ENCODE data around the gene AP3M1.
"Not testable (repeated sequence)": the region's sequence is repeated elsewhere in the genome, so short reads cannot be mapped to it uniquely, and the experiment has no call there.

The AP3M1 gene

DNA sequence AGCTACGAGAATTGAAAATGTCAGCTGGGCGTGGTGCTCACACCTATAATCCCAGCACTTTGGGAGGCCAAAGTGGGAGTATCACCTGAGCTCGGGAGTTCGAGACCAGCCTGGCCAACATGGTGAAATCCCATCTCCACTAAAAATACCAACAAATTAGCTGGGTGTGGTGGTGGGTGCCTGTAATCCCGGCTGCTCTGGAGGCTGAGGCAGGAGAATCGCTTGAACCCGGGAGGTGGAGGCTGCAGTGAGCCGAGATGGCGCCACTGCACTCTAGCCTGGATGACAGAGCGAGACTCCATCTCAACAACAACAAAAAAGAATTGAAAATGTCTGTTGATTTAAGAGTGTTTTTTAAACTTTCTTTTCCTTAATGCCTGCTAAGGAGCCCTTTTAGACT, 3.6 kb downstream of the AP3M1 start:
- not testable (repeated sequence) for H3K4me3 Mint-ChIP-seq; H3K27ac Mint-ChIP-seq; H3K27me3 Mint-ChIP-seq; H3K9me3 Mint-ChIP-seq (ENCODE audit: low read depth)
- Mint-ChIP-seq H3K36me3 (peaks cover 13% of the 10 kb centered on the region), H3K4me1 (ENCODE audit: low read depth) (peaks cover 32% of the 10 kb centered on the region)

DNA sequence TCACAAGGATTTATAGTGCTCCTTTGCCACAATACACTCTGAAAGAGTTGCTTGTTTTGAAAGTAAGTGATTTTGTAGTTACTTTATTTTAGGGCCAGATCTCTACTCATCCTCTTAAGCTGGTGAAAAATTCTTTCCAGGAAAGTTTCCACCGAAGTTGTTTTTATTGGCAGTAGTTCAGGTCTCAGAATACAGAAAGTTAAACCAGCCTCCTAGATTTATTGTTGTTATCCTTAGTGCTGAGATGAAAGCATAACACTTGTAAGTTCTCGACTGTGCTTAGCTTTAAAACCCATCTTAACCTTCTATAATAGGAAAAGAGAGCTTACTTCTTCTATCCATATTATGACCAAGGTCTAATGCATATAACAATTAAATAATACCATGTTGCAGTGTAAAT, 5.5 kb downstream of the AP3M1 start:
- H3K4me3 Mint-ChIP-seq: no peak overlapping the region
- H3K27ac Mint-ChIP-seq: no peak overlapping the region
- H3K4me1 Mint-ChIP-seq (ENCODE audit: low read depth): peaks cover 35% of the 10 kb centered on the region
- H3K27me3 Mint-ChIP-seq: no peaks in the 10 kb centered on the region
- H3K36me3 Mint-ChIP-seq: peaks cover 13% of the 10 kb centered on the region
- no peaks in the 10 kb centered on the region for H3K9me3 Mint-ChIP-seq (ENCODE audit: low read depth)

DNA sequence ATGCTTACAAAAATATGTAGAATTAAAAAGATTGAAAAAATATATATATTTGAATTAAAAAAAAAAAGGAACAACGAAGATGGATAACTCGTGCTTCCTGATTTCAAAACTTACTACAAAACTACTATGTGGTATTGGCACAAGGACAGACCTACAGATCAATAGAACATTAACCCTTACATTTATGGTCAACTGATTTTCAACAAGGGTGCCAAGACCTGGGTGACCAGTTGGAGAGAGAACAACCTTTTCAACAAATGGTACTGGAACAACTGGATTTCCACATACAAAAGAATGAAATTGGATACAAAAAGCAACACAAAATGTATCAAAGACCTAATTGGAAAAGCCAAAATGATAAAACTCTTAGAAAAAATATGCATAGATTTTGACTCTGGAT, 10.1 kb downstream of the AP3M1 start:
- Mint-ChIP-seq H3K4me3 (no peak overlapping the region), H3K27me3 (no peaks in the 10 kb centered on the region), H3K36me3 (peaks cover 6% of the 10 kb centered on the region), H3K27ac (no peak overlapping the region), H3K9me3 (ENCODE audit: low read depth) (no peaks in the 10 kb centered on the region), H3K4me1 (ENCODE audit: low read depth) (peaks cover 12% of the 10 kb centered on the region)

DNA sequence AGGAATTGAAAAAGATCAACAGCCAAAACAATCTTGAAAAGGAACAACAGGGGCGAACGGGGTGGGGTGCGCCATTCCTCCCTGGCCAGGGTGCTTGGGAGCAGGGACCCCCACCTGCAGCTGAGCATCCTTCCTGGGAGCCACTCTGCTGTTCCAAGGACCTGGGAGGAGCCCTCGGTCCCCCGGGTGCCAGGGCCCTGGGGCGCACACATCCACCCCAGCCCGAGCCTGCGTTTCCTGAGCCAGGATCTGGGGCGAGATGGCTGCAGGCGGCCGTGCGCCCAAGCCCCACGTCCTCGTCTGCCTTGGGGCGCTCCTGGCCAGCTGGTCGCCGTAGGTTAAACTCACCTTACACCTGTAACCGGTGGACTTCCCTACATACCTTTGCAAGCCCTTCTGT, 10.6 kb downstream of the AP3M1 start:
- no peaks in the 10 kb centered on the region for H3K27me3 Mint-ChIP-seq
- H3K27ac Mint-ChIP-seq: no peak overlapping the region
- no peak overlapping the region for H3K4me3 Mint-ChIP-seq
- peaks cover 5% of the 10 kb centered on the region for H3K36me3 Mint-ChIP-seq
- H3K9me3 Mint-ChIP-seq (ENCODE audit: low read depth): no peaks in the 10 kb centered on the region
- peaks cover 8% of the 10 kb centered on the region for H3K4me1 Mint-ChIP-seq (ENCODE audit: low read depth)

DNA sequence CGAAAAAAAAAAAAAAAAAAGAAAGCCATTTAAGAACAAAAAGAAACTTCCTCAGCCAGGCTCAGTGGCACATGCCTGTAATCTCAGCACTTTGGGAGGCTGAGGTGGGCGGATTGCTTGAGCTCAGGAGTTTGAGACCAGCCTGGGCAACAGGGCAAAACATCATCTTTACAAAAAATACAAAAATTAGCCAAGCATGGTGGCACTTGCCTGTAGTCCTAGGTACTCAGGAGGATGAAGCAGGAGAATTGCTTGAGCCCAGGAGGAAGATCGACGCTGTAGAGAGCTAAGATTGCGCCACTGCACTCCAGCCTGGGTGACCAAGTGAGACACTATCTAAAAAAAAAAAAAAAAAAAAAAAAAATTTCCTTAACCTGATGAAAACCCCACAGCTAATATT, 12.0 kb downstream of the AP3M1 start:
- not testable (repeated sequence) for H3K27me3 Mint-ChIP-seq; H3K4me3 Mint-ChIP-seq; H3K4me1 Mint-ChIP-seq (ENCODE audit: low read depth); H3K27ac Mint-ChIP-seq; H3K9me3 Mint-ChIP-seq (ENCODE audit: low read depth); H3K36me3 Mint-ChIP-seq

DNA sequence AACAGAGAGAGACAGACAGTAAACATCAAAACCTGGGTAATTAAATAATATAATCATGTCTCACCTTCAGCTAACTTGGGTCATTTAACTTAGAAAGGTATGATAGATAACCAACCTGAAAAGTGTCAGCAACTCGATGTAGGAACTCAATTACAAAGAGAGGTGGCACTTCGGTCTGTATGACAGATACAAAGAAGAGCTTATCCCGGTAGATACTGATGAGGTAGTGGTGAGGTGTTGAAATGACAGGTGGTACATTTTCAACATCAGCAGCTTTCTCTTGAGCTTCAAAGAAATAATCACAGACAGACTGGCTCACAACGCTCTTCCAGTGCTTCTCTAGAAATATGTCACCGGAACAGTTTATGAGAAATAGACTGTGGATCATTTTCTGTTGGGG, 12.6 kb downstream of the AP3M1 start:
- Mint-ChIP-seq H3K27me3 (no peaks in the 10 kb centered on the region), H3K36me3 (peaks cover 5% of the 10 kb centered on the region), H3K4me1 (ENCODE audit: low read depth) (peaks cover 6% of the 10 kb centered on the region), H3K4me3 (no peak overlapping the region), H3K9me3 (ENCODE audit: low read depth) (no peaks in the 10 kb centered on the region), H3K27ac (no peak overlapping the region)

DNA sequence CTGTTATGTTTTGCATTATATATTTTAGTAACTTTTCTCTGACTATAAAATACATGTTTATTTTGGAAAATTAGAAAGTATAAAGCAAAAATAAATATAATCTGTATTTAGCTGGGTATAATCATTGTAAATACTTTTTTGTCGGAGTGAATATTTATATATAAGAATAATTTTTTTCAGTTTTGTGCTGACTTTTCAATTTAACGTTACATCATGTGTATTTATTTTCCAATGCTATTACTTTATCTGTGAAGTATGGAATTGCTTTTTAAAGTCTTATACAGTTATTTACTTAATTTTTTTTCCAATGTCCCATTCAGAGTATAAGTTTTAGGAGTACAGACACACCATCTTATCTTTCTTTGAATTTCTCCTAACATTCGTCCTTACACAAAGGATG, 15.2 kb downstream of the AP3M1 start:
- Mint-ChIP-seq H3K27me3 (no peaks in the 10 kb centered on the region), H3K36me3 (peaks cover 5% of the 10 kb centered on the region), H3K4me1 (ENCODE audit: low read depth) (peaks cover under 1% of the 10 kb centered on the region), H3K27ac (no peak overlapping the region), H3K4me3 (no peak overlapping the region), H3K9me3 (ENCODE audit: low read depth) (no peaks in the 10 kb centered on the region)

DNA sequence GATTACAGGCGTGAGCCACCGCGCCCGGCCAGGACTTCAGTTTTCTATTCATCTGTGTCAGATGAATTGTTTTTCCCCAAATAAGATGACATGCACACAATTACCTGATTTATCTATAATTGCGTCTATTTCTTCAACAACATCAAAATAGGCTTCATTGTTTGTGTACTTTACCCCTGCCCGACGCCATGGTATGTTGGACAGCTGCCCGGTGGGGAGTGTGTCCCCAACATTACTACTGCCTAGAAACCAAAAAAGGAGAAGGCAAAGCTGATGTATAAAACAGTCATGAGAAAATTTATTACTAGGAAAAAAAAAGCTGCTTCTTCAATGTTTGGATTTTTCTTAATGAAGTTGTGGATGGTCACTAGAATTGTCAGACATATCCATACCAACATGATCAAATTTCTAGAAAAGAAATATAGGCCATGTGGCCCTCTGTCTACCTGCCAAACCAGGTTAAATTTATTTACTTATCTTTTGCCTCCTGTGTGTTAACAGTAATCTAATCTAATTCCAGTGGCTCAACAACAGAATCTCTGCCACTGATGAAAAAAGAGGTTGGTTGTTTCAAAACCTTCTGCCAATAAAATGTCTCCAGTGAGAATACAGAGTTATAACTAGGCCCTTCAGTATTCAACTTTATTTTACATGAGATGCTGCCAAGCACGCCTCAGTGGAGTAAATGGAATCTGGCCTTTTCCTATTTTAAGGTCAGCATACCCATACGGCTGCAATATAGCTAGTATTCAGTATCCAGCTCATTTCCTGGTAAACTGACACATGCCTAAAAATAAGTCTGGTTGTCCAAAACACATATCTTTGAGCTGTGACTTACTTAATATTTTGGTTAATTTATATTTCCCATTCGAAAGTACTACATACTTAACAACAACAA, 16.5 kb downstream of the AP3M1 start:
- no peak overlapping the region for H3K4me3 Mint-ChIP-seq
- no peaks in the 10 kb centered on the region for H3K4me1 Mint-ChIP-seq (ENCODE audit: low read depth)
- H3K27ac Mint-ChIP-seq: no peak overlapping the region
- no peaks in the 10 kb centered on the region for H3K9me3 Mint-ChIP-seq (ENCODE audit: low read depth)
- H3K27me3 Mint-ChIP-seq: no peaks in the 10 kb centered on the region
- H3K36me3 Mint-ChIP-seq: peaks cover 5% of the 10 kb centered on the region

DNA sequence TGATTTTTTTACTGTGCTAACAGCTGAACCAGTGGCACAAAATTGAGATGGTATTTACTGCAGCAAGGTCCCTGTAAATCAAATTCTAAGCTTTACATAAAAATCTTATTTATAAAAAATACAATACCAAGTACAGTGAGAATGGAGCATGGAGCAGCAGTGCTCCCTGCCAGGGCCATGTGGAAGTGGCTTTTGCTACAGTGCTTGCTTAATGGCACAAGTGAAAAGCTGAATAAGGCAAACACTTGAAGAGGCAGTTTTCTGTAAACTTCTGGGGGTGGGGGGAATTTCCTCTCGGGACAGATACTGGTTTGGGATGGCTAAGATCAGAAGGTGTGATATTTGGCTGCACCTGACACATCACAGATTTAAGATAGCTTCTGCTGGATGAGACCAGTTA, 27.5 kb downstream of the AP3M1 start:
- H3K27ac Mint-ChIP-seq: no peak overlapping the region

DNA sequence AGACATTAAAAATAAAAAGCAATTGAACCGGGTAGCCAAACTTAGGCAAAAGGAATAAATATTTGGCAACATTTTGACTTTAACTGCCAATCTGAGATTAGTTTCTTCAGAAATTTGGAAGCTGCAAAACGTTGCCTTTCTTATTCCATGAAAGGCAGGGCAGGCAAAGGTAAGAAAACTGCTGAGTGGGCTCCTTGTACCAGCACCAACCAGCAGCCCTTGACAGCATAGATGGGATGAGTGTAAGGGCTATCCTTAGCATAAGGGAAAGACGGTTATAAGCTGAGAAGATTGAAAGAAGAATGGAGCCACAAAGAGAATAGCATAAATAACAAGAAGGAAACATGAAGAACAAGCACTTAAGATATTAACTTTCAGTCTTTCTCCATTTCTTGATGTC, 28.6 kb downstream of the AP3M1 start:
- H3K27me3 Mint-ChIP-seq: no peaks in the 10 kb centered on the region
- H3K4me1 Mint-ChIP-seq (ENCODE audit: low read depth): no peaks in the 10 kb centered on the region
- no peak overlapping the region for H3K27ac Mint-ChIP-seq
- no peaks in the 10 kb centered on the region for H3K9me3 Mint-ChIP-seq (ENCODE audit: low read depth)
- peaks cover 6% of the 10 kb centered on the region for H3K36me3 Mint-ChIP-seq
- no peak overlapping the region for H3K4me3 Mint-ChIP-seq

More for the DNA sequence above, 27.5 kb downstream of the AP3M1 start:
- Mint-ChIP-seq H3K4me3 (no peak overlapping the region), H3K9me3 (ENCODE audit: low read depth) (no peaks in the 10 kb centered on the region), H3K4me1 (ENCODE audit: low read depth) (no peaks in the 10 kb centered on the region), H3K36me3 (peaks cover 5% of the 10 kb centered on the region), H3K27me3 (no peaks in the 10 kb centered on the region)

DNA sequence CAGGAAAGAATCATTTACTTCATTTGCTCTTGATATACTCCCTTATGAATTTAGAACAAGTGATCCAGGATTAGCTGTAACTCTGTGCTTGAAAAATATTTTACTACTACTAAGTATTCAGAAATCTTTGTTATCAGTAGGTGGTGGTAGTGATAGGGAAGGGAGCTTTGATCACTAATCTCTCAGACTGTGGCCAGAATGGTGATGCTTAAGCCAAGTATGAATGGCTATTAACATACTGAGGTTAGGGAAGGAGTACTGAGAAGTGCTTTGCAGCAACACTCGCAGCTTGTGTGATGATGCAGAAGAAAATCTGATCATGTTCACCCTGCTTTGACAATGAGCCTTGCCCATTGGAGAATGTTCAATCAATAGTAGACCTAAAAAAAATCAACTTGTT, 29.3 kb downstream of the AP3M1 start:
- no peak overlapping the region for H3K4me3 Mint-ChIP-seq
- H3K27me3 Mint-ChIP-seq: no peaks in the 10 kb centered on the region
- no peaks in the 10 kb centered on the region for H3K4me1 Mint-ChIP-seq (ENCODE audit: low read depth)
- no peak overlapping the region for H3K27ac Mint-ChIP-seq
- H3K36me3 Mint-ChIP-seq: peaks cover 7% of the 10 kb centered on the region
- no peaks in the 10 kb centered on the region for H3K9me3 Mint-ChIP-seq (ENCODE audit: low read depth)

DNA sequence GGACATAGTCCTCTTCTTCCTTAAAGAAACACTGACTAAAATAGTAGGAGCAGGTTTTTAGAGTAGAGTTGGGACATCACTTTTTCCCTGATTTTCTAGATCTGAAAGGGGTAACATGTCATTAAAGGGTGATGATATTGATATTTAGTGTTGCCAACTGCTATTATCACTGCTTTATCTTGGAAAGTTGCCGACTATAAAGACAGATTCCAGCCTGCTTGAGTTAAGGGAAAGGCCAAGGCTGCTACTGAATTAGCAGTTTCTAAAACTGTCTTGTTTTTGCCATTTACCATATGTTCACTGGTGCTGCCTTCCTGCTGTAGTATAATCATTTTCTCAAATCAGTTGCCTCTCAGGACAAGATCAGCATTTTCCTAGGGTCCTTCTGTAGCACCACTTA, 29.7 kb downstream of the AP3M1 start:
- Mint-ChIP-seq H3K27me3 (no peaks in the 10 kb centered on the region), H3K27ac (no peak overlapping the region), H3K9me3 (ENCODE audit: low read depth) (no peaks in the 10 kb centered on the region), H3K4me1 (ENCODE audit: low read depth) (peaks cover under 1% of the 10 kb centered on the region), H3K36me3 (peaks cover 8% of the 10 kb centered on the region), H3K4me3 (no peak overlapping the region)

DNA sequence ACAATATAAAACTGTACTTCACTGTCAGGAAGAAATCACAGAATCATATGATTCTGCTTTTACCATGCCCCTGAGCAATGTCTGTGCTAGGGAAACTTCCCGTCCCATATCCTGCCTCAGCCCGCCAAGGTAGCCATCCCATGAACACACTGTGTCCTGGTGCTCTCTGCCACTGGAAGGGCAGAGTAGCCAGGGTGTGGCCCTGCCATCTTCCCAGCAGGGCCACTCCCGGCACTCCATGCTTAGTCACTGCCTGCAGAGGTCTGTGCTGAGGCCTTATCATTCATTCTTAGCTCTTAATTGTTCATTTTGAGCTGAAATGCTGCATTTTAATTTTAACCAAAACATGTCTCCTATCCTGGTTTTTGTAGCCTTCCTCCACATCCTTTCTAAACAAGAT, 31.8 kb downstream of the AP3M1 start:
- Mint-ChIP-seq H3K4me1 (ENCODE audit: low read depth) (peaks cover 7% of the 10 kb centered on the region), H3K4me3 (no peak overlapping the region), H3K27me3 (no peaks in the 10 kb centered on the region), H3K27ac (peak overlapping the region; percentile 61), H3K36me3 (peaks cover 12% of the 10 kb centered on the region), H3K9me3 (ENCODE audit: low read depth) (no peaks in the 10 kb centered on the region)

DNA sequence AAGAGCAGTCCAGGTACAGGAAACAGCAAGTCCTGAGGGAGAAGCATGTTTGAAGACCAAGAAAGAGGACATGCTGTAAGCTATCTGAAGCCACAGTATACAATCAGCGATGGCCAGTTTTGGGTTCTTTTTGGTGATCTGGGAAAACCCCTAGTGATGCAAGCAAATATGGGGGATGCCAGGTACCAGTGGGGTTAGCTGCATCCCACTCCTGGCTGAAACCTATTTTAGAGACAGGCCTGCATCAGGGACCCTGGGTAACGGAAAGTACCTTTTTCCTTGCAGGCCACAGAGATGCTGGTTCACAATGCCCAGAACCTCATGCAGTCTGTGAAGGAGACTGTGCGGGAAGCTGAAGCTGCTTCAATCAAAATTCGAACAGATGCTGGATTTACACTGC, 32.9 kb downstream of the AP3M1 start:
- no peaks in the 10 kb centered on the region for H3K9me3 Mint-ChIP-seq (ENCODE audit: low read depth)
- H3K36me3 Mint-ChIP-seq: peaks cover 11% of the 10 kb centered on the region
- H3K4me1 Mint-ChIP-seq (ENCODE audit: low read depth): peaks cover 7% of the 10 kb centered on the region
- H3K27ac Mint-ChIP-seq: peak overlapping the region; percentile 46
- H3K4me3 Mint-ChIP-seq: no peak overlapping the region
- no peaks in the 10 kb centered on the region for H3K27me3 Mint-ChIP-seq

DNA sequence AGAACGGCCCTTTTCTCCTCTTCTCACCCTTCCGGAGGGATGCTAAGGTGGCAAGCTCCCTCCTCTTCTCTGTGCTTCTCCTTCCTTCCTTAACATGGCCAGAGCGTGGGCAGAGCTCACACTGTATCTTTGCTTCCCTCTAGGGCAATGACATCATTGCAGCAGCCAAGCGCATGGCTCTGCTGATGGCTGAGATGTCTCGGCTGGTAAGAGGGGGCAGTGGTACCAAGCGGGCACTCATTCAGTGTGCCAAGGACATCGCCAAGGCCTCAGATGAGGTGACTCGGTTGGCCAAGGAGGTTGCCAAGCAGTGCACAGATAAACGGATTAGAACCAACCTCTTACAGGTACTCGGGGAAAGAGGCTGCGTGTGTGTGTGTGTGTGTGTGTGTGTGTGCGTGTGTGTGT, 36.6 kb downstream of the AP3M1 start:
- H3K4me1 Mint-ChIP-seq (ENCODE audit: low read depth): peaks cover 7% of the 10 kb centered on the region
- no peaks in the 10 kb centered on the region for H3K27me3 Mint-ChIP-seq
- H3K9me3 Mint-ChIP-seq (ENCODE audit: low read depth): no peaks in the 10 kb centered on the region
- no peak overlapping the region for H3K4me3 Mint-ChIP-seq
- peak overlapping the region; percentile 83 for H3K27ac Mint-ChIP-seq
- peaks cover 19% of the 10 kb centered on the region for H3K36me3 Mint-ChIP-seq

DNA sequence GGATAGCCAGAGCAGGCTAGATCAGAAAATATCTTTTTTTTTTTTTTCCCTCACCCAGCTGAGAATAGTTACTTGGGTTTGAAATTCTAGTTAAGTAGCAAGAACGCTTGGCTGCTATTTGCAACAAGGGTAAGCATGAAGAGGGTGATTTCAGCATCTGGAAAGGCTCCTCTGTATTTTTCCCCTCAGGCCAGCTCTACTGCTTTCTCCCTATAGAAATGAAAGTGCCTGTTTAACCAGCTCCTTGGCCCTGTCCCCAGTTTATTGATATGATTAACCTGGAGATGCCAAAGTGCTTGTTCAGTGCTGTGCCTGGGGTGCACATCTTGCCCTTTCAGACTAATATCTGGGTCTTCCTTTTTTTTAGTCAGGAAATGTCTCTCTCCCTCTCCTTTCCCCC, 37.1 kb downstream of the AP3M1 start:
- Mint-ChIP-seq H3K27me3 (no peaks in the 10 kb centered on the region), H3K4me1 (ENCODE audit: low read depth) (peaks cover 7% of the 10 kb centered on the region), H3K27ac (no peak overlapping the region), H3K9me3 (ENCODE audit: low read depth) (no peaks in the 10 kb centered on the region), H3K36me3 (peaks cover 19% of the 10 kb centered on the region), H3K4me3 (no peak overlapping the region)
